Iris pigment epithelial cell (primary cell): ENCODE measurements around the gene ARL3.
A peak's percentile ranks its signal among the peaks of the same experiment; 100 is the strongest.
"Not testable (repeated sequence)": the region's sequence is repeated elsewhere in the genome, so short reads cannot be mapped to it uniquely, and the experiment has no call there.

ENCODE experiments used
- DNase-seq: peaks from one replicate; pipeline ENCODE4 v3.0.0-alpha.2; 2011; ENCODE audit warnings: low read depth

The ARL3 gene, protein sequence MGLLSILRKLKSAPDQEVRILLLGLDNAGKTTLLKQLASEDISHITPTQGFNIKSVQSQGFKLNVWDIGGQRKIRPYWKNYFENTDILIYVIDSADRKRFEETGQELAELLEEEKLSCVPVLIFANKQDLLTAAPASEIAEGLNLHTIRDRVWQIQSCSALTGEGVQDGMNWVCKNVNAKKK

DNA sequence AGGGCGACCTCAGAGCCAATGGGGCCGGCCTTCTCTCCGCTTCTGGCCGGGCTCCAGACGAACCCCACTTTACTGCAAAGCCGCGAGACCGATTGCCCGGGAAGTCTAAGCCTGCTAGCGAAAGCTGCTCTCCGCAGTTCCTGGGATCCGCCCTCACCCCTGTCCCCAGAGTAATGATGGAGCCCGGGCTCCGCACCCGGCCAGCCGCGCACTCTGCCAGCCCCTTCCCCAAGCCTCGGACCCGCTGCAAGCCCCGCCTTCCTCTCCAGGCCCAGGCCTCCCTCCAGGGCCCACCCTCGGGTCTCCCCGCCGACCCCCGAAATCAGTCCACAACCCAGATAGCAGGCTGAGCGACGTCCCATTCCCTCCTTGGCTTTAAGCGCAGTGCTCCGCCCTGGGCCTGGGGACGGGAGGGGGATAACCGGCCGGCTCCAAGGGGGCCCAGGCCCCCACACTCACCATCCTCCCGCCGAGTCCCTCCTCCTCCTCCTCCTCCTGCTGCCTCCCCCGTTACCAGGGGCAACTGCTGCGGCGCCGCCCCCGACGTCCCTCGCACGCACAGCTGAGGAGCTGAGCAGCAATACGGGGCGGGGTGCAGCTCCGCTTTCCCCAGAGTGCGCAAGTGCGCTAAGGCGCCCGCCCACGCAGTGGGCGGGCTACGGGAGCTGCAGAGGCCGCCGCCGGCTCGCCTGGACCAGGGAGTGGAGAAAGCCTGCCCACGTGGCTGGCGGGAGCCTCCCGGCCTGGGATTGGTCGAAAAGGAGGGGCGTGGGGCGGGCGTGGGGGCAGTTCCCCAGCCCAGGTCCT is at the start of gene ARL3:
Gene ARL3, minus strand, starts transcription at position 584 of the 807 bp plus-strand sequence. Its CDS starts 122 bp downstream, at position 462.
- DNase-seq, result peak; percentile 99

GRCh38 chr10:102763037-102763607 is 48.9 kb upstream of the ARL3 start:
- DNase-seq, result no peak

GRCh38 chr10:102762401-102763015 is 48.3 kb upstream of the ARL3 start:
- no peak for DNase-seq

DNA sequence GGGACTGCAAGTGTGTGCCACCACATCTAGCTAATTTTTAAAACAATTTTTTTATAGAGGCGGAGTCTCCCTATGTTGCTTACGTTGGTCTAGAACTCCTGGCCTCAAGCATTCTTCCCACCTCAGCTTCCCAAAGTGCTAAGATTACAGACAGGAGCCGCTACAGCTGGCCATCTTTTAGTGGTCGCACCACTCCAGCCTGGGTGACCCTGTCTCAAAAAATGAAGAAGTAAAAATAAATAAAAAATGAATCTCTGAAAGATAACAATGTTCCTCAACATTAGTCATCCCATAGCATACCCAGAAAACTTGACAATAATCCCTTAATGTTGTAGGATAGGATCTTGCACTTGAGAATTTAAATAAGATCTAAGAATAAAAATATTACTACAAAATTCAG is 47.8 kb upstream of the ARL3 start:
- no peak for DNase-seq

DNA sequence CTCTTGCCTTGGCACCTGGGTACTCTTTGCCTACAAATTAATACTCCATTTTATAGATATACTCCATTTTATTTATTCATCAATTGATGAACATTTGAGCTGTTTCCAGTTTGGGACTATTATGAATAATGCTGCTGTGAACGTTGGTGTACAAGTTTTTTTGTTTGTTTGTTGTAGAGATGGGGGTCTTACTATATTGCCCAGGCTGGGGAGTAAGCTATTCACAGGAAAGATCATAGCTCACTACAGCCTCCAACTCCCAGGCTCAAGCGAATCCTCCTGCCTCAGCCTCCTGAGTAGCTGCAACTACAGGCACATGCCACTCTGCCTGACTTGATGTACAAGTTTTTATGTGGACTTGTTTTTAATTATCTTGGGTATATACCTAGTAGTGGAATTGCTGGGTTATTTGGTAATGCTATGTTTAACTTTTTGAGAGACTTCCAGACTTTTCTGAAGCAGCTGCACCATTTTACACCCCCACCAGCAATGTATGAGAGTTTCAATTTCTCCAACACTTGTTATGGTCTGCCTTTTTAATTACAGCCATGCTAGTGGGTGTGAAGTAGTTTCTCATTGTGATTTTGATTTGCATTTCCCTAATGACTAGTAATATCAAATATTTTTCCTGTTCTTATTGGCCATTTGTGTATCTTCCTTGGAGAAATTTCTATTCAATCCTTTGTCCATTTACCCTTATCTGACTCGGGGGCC is 45.5 kb upstream of the ARL3 start:
- no peak for DNase-seq

GRCh38 chr10:102758933-102759262 is 44.7 kb upstream of the ARL3 start:
- DNase-seq, result not testable (repeated sequence)

DNA sequence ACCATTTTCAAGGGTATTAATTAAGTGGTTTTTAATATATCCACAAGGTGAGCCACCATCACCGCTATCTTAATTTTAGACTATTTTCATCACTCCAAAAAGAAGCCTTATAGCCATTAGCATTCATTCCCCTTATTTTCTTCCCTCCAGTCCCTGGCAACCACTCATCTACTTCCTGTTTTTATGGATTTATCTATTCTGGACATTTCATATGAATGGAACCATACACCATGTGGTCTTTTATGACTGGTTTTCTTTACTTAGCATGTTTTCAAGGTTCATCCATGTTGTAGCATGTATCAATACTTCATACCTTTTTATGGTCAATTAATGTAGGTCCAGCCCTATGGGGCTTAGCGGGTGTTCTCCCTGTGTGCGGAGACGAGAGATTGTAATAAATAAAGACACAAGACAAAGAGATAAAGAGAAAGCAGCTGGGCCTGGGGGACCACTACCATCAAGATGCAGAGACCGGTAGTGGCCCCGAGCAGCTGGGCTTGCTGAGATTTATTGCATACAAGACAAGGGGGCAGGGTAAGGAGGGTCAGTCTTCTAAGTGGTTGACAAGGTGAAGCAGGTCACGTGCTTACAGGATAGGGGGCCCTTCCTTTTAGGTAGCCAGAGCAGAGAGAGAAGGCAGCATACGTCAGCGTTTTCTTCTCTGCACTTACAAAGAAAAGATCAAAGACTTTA is 44.2 kb upstream of the ARL3 start:
- no peak for DNase-seq

DNA sequence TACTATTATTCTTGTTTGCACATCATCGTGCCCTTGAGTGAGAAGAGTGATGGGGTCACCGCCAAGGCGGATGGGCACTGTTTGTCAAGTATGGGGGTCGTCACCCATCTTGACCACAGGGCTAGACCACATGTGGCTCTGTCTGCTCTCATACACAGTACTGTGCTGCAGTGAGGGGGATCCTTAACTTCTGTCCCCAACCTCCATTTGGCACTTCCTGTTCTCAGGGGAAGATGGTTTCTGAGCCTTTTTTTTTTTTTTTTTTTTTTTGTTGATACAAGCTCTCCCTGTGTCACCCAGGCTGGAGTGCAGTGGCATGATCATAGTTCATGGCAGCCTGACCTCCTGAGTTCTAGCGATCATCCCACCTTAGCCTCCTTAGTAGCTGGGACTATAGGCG is 43.1 kb upstream of the ARL3 start:
- no peak for DNase-seq

DNA sequence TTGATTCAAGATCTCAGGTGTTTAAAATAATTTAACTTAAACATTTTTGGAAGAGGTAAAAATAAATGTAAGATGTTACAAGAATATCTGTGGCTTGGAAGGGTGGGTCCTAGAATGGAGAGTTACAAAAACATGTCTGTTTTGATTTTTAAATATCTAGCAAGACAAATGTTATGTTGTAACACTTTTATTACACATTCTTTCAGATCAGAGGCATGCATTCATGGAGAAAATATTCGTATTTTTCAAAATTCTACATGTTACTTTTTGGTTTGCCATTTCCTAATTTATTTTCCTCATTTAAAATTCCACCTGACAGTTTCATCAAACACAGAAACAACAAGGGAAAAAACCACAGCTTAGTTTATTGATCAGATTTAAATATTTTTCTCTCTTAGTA is 39.5 kb upstream of the ARL3 start:
- no peak for DNase-seq

- peak; percentile 91 for DNase-seq
Observed at GRCh38 chr10:102752934-102753664, 38.9 kb upstream of the ARL3 start.

DNA sequence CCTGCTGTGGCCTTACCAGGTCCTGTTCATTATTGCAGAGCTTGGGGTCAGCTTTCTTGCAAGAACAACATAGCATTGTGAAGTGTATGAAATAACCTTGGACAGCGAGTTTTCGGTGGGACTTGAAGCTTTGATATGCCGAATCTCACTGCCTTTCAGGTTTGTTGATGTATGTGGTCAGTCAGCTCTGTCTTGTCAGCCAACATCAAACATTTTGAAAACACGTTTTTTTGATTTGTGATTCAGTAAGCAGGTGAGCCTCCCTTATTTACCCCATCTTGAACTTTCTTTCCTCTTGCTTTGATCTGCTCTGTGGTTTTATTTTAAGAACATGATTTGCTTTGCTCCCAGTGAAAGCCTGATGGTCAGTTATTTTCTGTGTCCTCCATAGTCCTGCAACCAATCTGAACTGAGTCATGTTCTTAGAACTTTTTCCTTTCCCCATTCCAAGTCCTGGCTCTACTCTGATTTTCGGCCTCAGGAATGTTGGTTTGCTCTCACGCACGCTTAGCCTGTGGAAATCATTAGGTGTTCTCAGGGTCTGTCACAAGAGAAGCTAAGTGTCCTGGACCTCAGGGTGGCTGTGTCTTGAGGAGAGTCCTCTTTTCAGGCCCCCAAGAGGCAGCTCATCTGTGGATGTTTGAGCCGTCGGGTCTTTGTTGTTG is 38.2 kb upstream of the ARL3 start:
- peak; percentile 87 for DNase-seq

GRCh38 chr10:102745157-102745556 is 31.0 kb upstream of the ARL3 start:
- no peak for DNase-seq

GRCh38 chr10:102744374-102745051 is 30.3 kb upstream of the ARL3 start:
- DNase-seq, result peak; percentile 36

- DNase-seq, result peak; percentile 99
Observed at GRCh38 chr10:102743588-102744373, 29.6 kb upstream of the ARL3 start, which contains the start of gene WBP1L. WBP1L (plus strand) TSS chr10:102743948; CDS start chr10:102744054, 106 bp downstream.

DNA sequence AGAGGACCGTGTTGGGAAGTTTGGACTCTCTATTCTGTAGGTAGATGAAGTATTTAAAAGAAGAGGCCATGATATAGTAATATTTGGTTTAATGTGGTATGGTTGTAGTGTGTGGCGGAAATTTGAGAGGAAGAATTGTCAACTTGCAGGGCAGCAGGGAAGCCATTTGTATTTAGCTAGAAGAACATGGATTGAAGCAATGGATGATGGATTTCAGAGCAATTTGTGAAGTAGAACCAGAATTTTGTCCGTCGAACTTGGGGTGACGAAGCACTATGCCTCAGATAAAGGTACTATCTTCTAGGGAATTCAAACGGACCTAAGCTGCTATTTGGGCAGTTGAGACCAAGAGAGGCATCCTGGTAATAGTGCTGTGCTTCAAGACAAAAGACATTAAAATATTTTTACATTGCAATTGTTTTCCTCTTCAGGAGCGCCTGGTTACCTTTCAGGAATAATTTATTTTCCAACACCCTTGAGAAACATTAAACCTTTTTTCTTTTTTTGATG is 28.9 kb upstream of the ARL3 start:
- DNase-seq, result no peak

DNA sequence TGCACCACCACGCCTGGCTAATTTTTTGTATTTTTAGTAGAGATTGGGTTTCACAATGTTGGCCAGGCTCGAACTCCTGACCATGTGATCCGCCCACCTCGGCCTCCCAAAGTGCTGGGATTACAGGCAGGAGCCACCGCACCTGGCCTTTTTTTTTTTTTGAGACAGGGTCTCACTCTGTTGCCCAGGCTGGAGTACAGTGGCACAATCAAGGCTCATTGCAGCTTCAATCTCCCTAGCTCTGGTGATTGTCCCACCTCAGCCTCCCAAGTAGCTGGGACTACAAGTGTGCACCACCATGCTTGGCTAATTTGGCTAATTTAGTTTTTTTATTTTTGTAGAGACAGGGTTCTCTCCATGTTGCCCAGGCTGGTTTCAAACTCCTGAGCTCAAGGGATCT is 28.1 kb upstream of the ARL3 start:
- DNase-seq, result not testable (repeated sequence)

DNA sequence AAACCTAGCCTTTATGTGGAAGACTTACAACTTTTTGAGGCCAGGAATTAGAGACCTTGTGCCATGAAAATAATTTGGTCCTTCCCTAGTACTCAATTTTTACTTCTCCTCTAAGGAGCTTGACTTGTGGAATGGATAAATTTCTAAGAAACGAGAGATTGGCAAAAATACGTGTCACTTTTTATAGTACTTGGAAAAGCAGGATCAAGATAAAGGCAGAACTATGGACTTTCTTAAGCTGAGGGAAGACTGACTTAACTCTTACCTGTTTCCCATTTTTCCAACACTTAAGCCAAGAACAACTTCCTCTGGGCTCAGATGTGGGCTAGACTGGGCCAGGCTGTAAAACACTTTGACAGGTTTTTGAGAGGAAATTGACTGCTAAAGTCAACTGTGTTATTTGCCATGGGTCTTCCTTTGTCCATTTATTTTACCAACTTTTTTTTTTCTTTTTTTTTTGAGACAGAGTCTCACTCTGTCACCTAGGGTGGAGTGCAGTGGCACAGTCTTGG is 27.6 kb upstream of the ARL3 start:
- no peak for DNase-seq

DNA sequence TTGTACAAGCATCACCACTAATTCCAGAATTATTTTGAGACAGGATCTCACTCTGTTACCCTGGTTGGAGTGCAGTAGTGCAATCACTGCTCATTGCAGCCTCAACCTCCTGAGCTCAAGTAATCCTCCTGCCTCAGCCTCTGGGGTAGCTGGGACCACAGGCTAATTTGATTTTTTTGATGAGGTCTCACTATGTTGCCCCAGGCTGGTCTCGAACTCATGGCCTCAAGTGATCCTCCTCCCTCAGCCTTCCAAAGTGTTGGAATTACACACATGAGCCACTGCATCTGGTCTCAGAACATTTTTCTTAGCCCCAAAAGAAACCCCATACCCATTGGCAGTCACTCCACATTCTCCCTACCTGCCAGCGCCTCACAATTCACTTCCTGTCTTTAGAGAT is 26.0 kb upstream of the ARL3 start:
- no peak for DNase-seq
